HEK293 (cell line): Measurements from ENCODE around the gene PIK3C2B.
"Not testable (repeated sequence)": the region's sequence is repeated elsewhere in the genome, so short reads cannot be mapped to it uniquely, and the experiment has no call there.

ENCODE experiments used
- CTCF ChIA-PET: fragments of 350-600 bp; formaldehyde crosslinking; extraction: SDS; loops from one replicate; lab custom pipeline; 2021; ENCODE audit warnings: antibody characterized with exemption; lab: Yijun Ruan, JAX
- POLR2A ChIA-PET: fragments of 300-600 bp; formaldehyde crosslinking; extraction: SDS; loops from one replicate; lab custom pipeline; 2020; ENCODE audit warnings: antibody characterized with exemption, inconsistent platforms; lab: Yijun Ruan, JAX
- H3K27ac ChIP-seq: fragments of 200-500 bp; sonication (Bioruptor generic); 2 replicates; pipeline ENCODE4 v1.5.1; 2014; ENCODE audit warnings: low read depth, low read length, control low read depth, inconsistent platforms; ENCODE audit errors: extremely low read depth
- H3K36me3 ChIP-seq, 2 experiments: fragments of 200-500 bp in 1 of 2; sonication (Bioruptor generic) in 1 of 2; 1 replicate in 1 of 2; 2 replicates in 1 of 2; pipeline ENCODE4 v1.5.1; 2014 to 2017; ENCODE audit warnings: inconsistent platforms in 2 of 2, low read length in 2 of 2; ENCODE audit not compliant: control insufficient read depth in 2 of 2, insufficient read depth in 1 of 2
- H3K4me1 ChIP-seq: fragments of 200-500 bp; sonication (Bioruptor generic); 2 replicates; pipeline ENCODE4 v1.5.1; 2014; ENCODE audit warnings: mild to moderate bottlenecking, low read length, inconsistent platforms; ENCODE audit not compliant: control insufficient read depth, insufficient read depth
- H3K4me3 ChIP-seq: 2 replicates; pipeline ENCODE4 v1.5.1; 2011; ENCODE audit warnings: low read depth, mild to moderate bottlenecking, control low read depth, low read length, moderate library complexity
- H3K9me3 ChIP-seq: fragments of 200-500 bp; sonication (Bioruptor generic); 2 replicates; pipeline ENCODE4 v1.5.1; 2014; ENCODE audit warnings: low read depth, low read length, inconsistent platforms; ENCODE audit not compliant: control insufficient read depth, insufficient read depth
- GLI2 ChIP-seq: fragments of 450-650 bp; formaldehyde crosslinking; IDR thresholded peaks from 2 replicates; pipeline ENCODE4; 2017; ENCODE audit warnings: missing biosample characterization, missing genetic modification characterization, low read depth, borderline replicate concordance
- KLF16 ChIP-seq: fragments of 450-650 bp; formaldehyde crosslinking; IDR thresholded peaks from 2 replicates; pipeline ENCODE4 v1.5.1; 2017; ENCODE audit warnings: missing biosample characterization, missing genetic modification characterization
- KLF8 ChIP-seq: fragments of 450-650 bp; formaldehyde crosslinking; IDR thresholded peaks from 2 replicates; pipeline ENCODE4 v1.5.1; 2016; ENCODE audit warnings: missing biosample characterization, missing genetic modification characterization
- OVOL3 ChIP-seq: fragments of 450-650 bp; formaldehyde crosslinking; IDR thresholded peaks from 2 replicates; pipeline ENCODE4 v1.5.1; 2016; ENCODE audit warnings: missing biosample characterization, missing genetic modification characterization
- REST ChIP-seq: fragments of 450-650 bp; formaldehyde crosslinking; IDR thresholded peaks from 2 replicates; pipeline ENCODE4 v1.5.1; 2016; ENCODE audit warnings: missing biosample characterization, missing genetic modification characterization
- SP3 ChIP-seq: fragments of 450-650 bp; formaldehyde crosslinking; IDR thresholded peaks from 2 replicates; pipeline ENCODE4 v1.5.1; 2016; ENCODE audit warnings: missing biosample characterization, missing genetic modification characterization
- ZBTB17 ChIP-seq: fragments of 450-650 bp; formaldehyde crosslinking; IDR thresholded peaks from 2 replicates; pipeline ENCODE4 v1.5.1; 2016; ENCODE audit warnings: missing biosample characterization, missing genetic modification characterization
- ZBTB20 ChIP-seq: fragments of 450-650 bp; formaldehyde crosslinking; IDR thresholded peaks from 2 replicates; pipeline ENCODE4 v1.5.1; 2016; ENCODE audit warnings: missing biosample characterization, missing genetic modification characterization
- ZBTB7A ChIP-seq: fragments of 450-650 bp; formaldehyde crosslinking; IDR thresholded peaks from 2 replicates; pipeline ENCODE4 v1.5.1; 2016; ENCODE audit warnings: low read depth, missing biosample characterization, missing genetic modification characterization
- ZEB2 ChIP-seq: fragments of 450-650 bp; formaldehyde crosslinking; IDR thresholded peaks from 2 replicates; pipeline ENCODE4 v1.5.1; 2016; ENCODE audit warnings: missing biosample characterization, missing genetic modification characterization
- ZNF121 ChIP-seq: fragments of 450-650 bp; formaldehyde crosslinking; IDR thresholded peaks from 2 replicates; pipeline ENCODE4 v1.5.1; 2016; ENCODE audit warnings: missing biosample characterization, missing genetic modification characterization
- ZNF132 ChIP-seq: fragments of 450-650 bp; formaldehyde crosslinking; IDR thresholded peaks from 2 replicates; pipeline ENCODE4 v1.5.1; 2017; ENCODE audit warnings: missing biosample characterization, missing genetic modification characterization, borderline replicate concordance
- ZNF140 ChIP-seq: fragments of 450-650 bp; formaldehyde crosslinking; IDR thresholded peaks from 2 replicates; pipeline ENCODE4 v1.5.1; 2016; ENCODE audit warnings: missing biosample characterization, missing genetic modification characterization
- ZNF2 ChIP-seq: fragments of 450-650 bp; formaldehyde crosslinking; IDR thresholded peaks from 2 replicates; pipeline ENCODE4 v1.5.1; 2016; ENCODE audit warnings: missing biosample characterization, missing genetic modification characterization
- ZNF221 ChIP-seq: fragments of 450-650 bp; formaldehyde crosslinking; IDR thresholded peaks from 2 replicates; pipeline ENCODE4 v1.5.1; 2017; ENCODE audit warnings: missing biosample characterization, missing genetic modification characterization, borderline replicate concordance
- ZNF24 ChIP-seq: fragments of 450-650 bp; formaldehyde crosslinking; IDR thresholded peaks from 2 replicates; pipeline ENCODE4 v1.5.1; 2016; ENCODE audit warnings: missing biosample characterization, missing genetic modification characterization
- ZNF366 ChIP-seq: fragments of 450-650 bp; formaldehyde crosslinking; conservative IDR thresholded peaks from 2 replicates; pipeline ENCODE4 v1.5.1; 2016; ENCODE audit warnings: missing biosample characterization, missing genetic modification characterization
- ZNF629 ChIP-seq: fragments of 450-650 bp; formaldehyde crosslinking; IDR thresholded peaks from 2 replicates; pipeline ENCODE4 v1.5.1; 2017; ENCODE audit warnings: missing biosample characterization, missing genetic modification characterization
- ZSCAN16 ChIP-seq: fragments of 450-650 bp; formaldehyde crosslinking; IDR thresholded peaks from 2 replicates; pipeline ENCODE4 v1.5.1; 2016; ENCODE audit warnings: missing biosample characterization, missing genetic modification characterization
- ZSCAN23 ChIP-seq: fragments of 450-650 bp; formaldehyde crosslinking; IDR thresholded peaks from 2 replicates; pipeline ENCODE4 v1.5.1; 2016; ENCODE audit warnings: missing biosample characterization, missing genetic modification characterization
- TF ChIP-seq, protein P1 (sequence below): fragments of 450-650 bp; formaldehyde crosslinking; IDR thresholded peaks from 2 replicates; pipeline ENCODE4 v1.5.1; 2016; ENCODE audit warnings: missing biosample characterization, missing genetic modification characterization
- TF ChIP-seq, protein P2 (sequence below): fragments of 450-650 bp; formaldehyde crosslinking; IDR thresholded peaks from 2 replicates; pipeline ENCODE4 v1.5.1; 2016; ENCODE audit warnings: missing biosample characterization, missing genetic modification characterization
- TF ChIP-seq, protein P3 (sequence below): fragments of 450-650 bp; formaldehyde crosslinking; IDR thresholded peaks from 2 replicates; pipeline ENCODE4 v1.5.1; 2016; ENCODE audit warnings: missing biosample characterization, missing genetic modification characterization

Gene PIK3C2B

GRCh38 chr1:204521941-204522521 lies 27.4 kb upstream of the PIK3C2B start:
- TF ChIP-seq ZNF121 (tag by site-specific recombination) = peak; percentile 93
- H3K9me3 ChIP-seq, H3K4me1 ChIP-seq, POLR2A ChIA-PET, H3K4me3 ChIP-seq, H3K27ac ChIP-seq: not testable (repeated sequence)
- H3K36me3 ChIP-seq = peaks cover 20 to 49% of the 10 kb centered on the region in 2 experiments; a peak in 2 of 3 replicates
- CTCF ChIA-PET = interaction anchor here (0.7 kb wide), 1 partner anchor 270 kb away, joined by 3 read pairs; no protein-coding TSS in a partner anchor

- POLR2A ChIA-PET = interaction anchor here (0.6 kb wide), 1 partner anchor 48 kb away, joined by 5 read pairs; no protein-coding TSS in a partner anchor
- no peak overlapping the region for H3K27ac ChIP-seq
- H3K4me1 ChIP-seq = no peaks in the 10 kb centered on the region
- peak; percentile 65; the same call in 1 of the 2 replicates for TF ChIP-seq ZNF2
- TF ChIP-seq ZBTB17 = no peak
- TF ChIP-seq ZBTB20 (tag by site-specific recombination) = no peak
- TF ChIP-seq ZNF366 (tag by site-specific recombination) = peak; percentile 49; the same call in 1 of the 2 replicates
- no peak for TF ChIP-seq ZNF132
- TF ChIP-seq KLF8 (tag by site-specific recombination) = peak; percentile 73
- TF ChIP-seq, protein P1, sequence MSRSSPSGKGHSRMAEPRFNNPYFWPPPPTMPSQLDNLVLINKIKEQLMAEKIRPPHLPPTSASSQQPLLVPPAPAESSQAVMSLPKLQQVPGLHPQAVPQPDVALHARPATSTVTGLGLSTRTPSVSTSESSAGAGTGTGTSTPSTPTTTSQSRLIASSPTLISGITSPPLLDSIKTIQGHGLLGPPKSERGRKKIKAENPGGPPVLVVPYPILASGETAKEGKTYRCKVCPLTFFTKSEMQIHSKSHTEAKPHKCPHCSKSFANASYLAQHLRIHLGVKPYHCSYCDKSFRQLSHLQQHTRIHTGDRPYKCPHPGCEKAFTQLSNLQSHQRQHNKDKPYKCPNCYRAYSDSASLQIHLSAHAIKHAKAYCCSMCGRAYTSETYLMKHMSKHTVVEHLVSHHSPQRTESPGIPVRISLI = peak; percentile 97
- TF ChIP-seq GLI2 = no peak
- TF ChIP-seq ZNF221 (tag by site-specific recombination) = no peak
- no peak for TF ChIP-seq ZNF24 (tag by site-specific recombination)
- TF ChIP-seq ZSCAN23 (tag by site-specific recombination) = no peak
- TF ChIP-seq REST = 0 out of 2 replicates have a peak, but pooled peaks have one; percentile 33
- no peak for TF ChIP-seq ZBTB7A (tag by site-specific recombination)
- no peak for TF ChIP-seq ZEB2 (tag by site-specific recombination)
- TF ChIP-seq, protein P2, sequence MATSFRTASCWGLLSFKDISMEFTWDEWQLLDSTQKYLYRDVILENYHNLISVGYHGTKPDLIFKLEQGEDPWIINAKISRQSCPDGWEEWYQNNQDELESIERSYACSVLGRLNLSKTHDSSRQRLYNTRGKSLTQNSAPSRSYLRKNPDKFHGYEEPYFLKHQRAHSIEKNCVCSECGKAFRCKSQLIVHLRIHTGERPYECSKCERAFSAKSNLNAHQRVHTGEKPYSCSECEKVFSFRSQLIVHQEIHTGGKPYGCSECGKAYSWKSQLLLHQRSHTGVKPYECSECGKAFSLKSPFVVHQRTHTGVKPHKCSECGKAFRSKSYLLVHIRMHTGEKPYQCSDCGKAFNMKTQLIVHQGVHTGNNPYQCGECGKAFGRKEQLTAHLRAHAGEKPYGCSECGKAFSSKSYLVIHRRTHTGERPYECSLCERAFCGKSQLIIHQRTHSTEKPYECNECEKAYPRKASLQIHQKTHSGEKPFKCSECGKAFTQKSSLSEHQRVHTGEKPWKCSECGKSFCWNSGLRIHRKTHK = no peak
- no peak for TF ChIP-seq SP3 (tag by site-specific recombination)
- no peak for TF ChIP-seq ZNF140
- TF ChIP-seq OVOL3 (tag by site-specific recombination) = no peak
- TF ChIP-seq ZNF629 (tag by site-specific recombination) = 0 out of 2 replicates have a peak, but pooled peaks have one; percentile 14
- TF ChIP-seq, protein P3, sequence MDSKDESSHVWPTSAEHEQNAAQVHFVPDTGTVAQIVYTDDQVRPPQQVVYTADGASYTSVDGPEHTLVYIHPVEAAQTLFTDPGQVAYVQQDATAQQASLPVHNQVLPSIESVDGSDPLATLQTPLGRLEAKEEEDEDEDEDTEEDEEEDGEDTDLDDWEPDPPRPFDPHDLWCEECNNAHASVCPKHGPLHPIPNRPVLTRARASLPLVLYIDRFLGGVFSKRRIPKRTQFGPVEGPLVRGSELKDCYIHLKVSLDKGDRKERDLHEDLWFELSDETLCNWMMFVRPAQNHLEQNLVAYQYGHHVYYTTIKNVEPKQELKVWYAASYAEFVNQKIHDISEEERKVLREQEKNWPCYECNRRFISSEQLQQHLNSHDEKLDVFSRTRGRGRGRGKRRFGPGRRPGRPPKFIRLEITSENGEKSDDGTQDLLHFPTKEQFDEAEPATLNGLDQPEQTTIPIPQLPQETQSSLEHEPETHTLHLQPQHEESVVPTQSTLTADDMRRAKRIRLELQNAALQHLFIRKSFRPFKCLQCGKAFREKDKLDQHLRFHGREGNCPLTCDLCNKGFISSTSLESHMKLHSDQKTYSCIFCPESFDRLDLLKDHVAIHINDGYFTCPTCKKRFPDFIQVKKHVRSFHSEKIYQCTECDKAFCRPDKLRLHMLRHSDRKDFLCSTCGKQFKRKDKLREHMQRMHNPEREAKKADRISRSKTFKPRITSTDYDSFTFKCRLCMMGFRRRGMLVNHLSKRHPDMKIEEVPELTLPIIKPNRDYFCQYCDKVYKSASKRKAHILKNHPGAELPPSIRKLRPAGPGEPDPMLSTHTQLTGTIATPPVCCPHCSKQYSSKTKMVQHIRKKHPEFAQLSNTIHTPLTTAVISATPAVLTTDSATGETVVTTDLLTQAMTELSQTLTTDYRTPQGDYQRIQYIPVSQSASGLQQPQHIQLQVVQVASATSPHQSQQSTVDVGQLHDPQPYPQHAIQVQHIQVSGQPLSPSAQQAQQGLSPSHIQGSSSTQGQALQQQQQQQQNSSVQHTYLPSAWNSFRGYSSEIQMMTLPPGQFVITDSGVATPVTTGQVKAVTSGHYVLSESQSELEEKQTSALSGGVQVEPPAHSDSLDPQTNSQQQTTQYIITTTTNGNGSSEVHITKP = peak; percentile 96
- TF ChIP-seq ZSCAN16 (tag by site-specific recombination) = no peak
- no peak for TF ChIP-seq KLF16 (tag by site-specific recombination)
Measured at GRCh38 chr1:204520834-204521709, 26.5 kb upstream of the PIK3C2B start.

More at GRCh38 chr1:204520834-204521709, 26.5 kb upstream of the PIK3C2B start:
- CTCF ChIA-PET = interaction anchor here (0.6 to 0.7 kb wide), 2 partner anchors 18 to 520 kb away, joined by 4 read pairs; no protein-coding TSS in a partner anchor
- Histone ChIP-seq H3K36me3 (peaks cover 11 to 40% of the 10 kb centered on the region in 2 experiments; a peak in 2 of 3 replicates), H3K9me3 (no peaks in the 10 kb centered on the region), H3K4me3 (no peak overlapping the region)
